Measurements from ENCODE around the gene KLHDC4. TPM values are rescaled to one million over a fixed set of nuclear protein-coding genes. Genes with fewer than 3 reads are reported as not detected.

KLHDC4 gene
- total RNA-seq, 1 experiment from 2014 or later, result 76.2 TPM

GRCh38 chr16:87744750-87745514, 20.9 kb downstream of the KLHDC4 start:
- Histone ChIP-seq H4K8ac (replicated peaks; ENCODE audit: insufficient read length, low read depth, low read length) (no peak overlapping the region), H3K27me3 (ENCODE audit: insufficient read depth, low read length) (no peaks in the 10 kb centered on the region), H3K4ac (ENCODE audit: low read depth, low read length) (no peak overlapping the region), H2BK12ac (ENCODE audit: insufficient read length, low read depth, low read length) (no peak overlapping the region), H3T11ph (ENCODE audit: low read length) (no peak overlapping the region), H3K56ac (ENCODE audit: insufficient read length, low read depth, low read length) (no peak overlapping the region), H3K9me3 (ENCODE audit: control insufficient read depth, low read depth, low read length) (no peaks in the 10 kb centered on the region), H3K9ac (ENCODE audit: extremely low read depth, insufficient read length, low read length) (no peak overlapping the region), H3K23ac (ENCODE audit: insufficient read length, low read depth, low read length) (no peak overlapping the region), H3K27ac (ENCODE audit: insufficient read length, low read depth, low read length) (no peak overlapping the region), H3K23me2 (ENCODE audit: insufficient read length, low read depth, low read length, poor library complexity, severe bottlenecking) (no peaks in the 10 kb centered on the region), H2BK120ac (ENCODE audit: low read depth, low read length, poor library complexity, severe bottlenecking) (no peak overlapping the region), H3K14ac (ENCODE audit: insufficient read depth, low read length) (no peak overlapping the region), H2BK5ac (ENCODE audit: insufficient read length, low read length) (no peak overlapping the region), H2BK15ac (ENCODE audit: low read depth, low read length) (no peak overlapping the region), H3K79me1 (ENCODE audit: insufficient read depth, low read depth, low read length, poor library complexity, severe bottlenecking) (peaks cover 9% of the 10 kb centered on the region), H2BK20ac (ENCODE audit: low read depth, low read length, poor library complexity, severe bottlenecking) (no peak overlapping the region), H4K91ac (ENCODE audit: insufficient read length, low read depth, low read length) (no peak overlapping the region), H4K20me1 (ENCODE audit: control insufficient read depth, insufficient read depth, insufficient read length) (peaks cover 3% of the 10 kb centered on the region), H3K4me1 (ENCODE audit: insufficient read depth, low read length) (no peaks in the 10 kb centered on the region), H2AFZ (ENCODE audit: low read length) (no peak overlapping the region), H4K5ac (ENCODE audit: insufficient read length, low read depth, low read length) (no peak overlapping the region), H3K18ac (ENCODE audit: insufficient read length, low read depth, low read length) (no peak overlapping the region), H3K79me2 (ENCODE audit: insufficient read depth, low read length) (peaks cover 4% of the 10 kb centered on the region; the same call in 1 of the 2 replicates), H3K4me2 (ENCODE audit: insufficient read depth, insufficient read length, low read length) (no peak overlapping the region), H2AK5ac (ENCODE audit: insufficient read length, low read length) (no peak overlapping the region)
- peaks cover 5 to 9% of the 10 kb centered on the region in 2 experiments; a peak in 3 of 5 replicates for H3K9me3 Mint-ChIP-seq
- DNase-seq, result no peak
- no peak overlapping the region for H3K4me3 Mint-ChIP-seq
- H3K36me3 Mint-ChIP-seq (ENCODE audit: insufficient read depth in 1 of 3, low read depth in 3 of 3), result peaks cover 55 to 79% (median 75%) of the 10 kb centered on the region in 3 experiments
- no peaks in the 10 kb centered on the region for H3K27me3 Mint-ChIP-seq (ENCODE audit: low read depth)
- WGBS (ENCODE audit: extremely low coverage, insufficient read length, low lambda C conversion rate), result no CpG with 5 or more reads among the region's 25 CpGs
- no peak overlapping the region for H3K27ac Mint-ChIP-seq
- no peak for TF ChIP-seq CTCF (conservative IDR thresholded peaks at IDR 0.05)
- H3K4me1 Mint-ChIP-seq, result no peaks in the 10 kb centered on the region

Data from H9 (cell line).